Measurements from ENCODE around the gene RCAN3.
"Not testable (repeated sequence)": the region's sequence is repeated elsewhere in the genome, so short reads cannot be mapped to it uniquely, and the experiment has no call there.

GRCh38 chr1:24529292-24529691 is 26.7 kb downstream of the RCAN3 start:
- TF ChIP-seq POLR2AphosphoS5 (IDR thresholded peaks at IDR 0.05); POLR2A (IDR thresholded peaks at IDR 0.05; ENCODE audit: low read depth): not testable (repeated sequence)

Data from esophagus muscularis mucosa (tissue), 2 donors.